Activated gamma-delta T cell (primary cell): ENCODE measurements around the gene DUSP5.
"Not testable (repeated sequence)": the region's sequence is repeated elsewhere in the genome, so short reads cannot be mapped to it uniquely, and the experiment has no call there.

Experiments
- DNase-seq: peaks from one replicate; lab custom pipeline; 2025; lab: John Stamatoyannopoulos, UW
- total RNA-seq, 2 donors: gene quantifications; one replicate each; lab custom pipeline; 2026; lab: John Stamatoyannopoulos, UW

The DUSP5 gene
- 15.8 to 40.1 reads per million in 2 donors for total RNA-seq

GRCh38 chr10:110497438-110498086, at the start of gene DUSP5:
DUSP5 (plus strand) TSS chr10:110497907; CDS start chr10:110498122, 215 bp downstream.
- DNase-seq, result peak; percentile 93

- no peak for DNase-seq
Observed at GRCh38 chr10:110448682-110449418, 48.9 kb upstream of the DUSP5 start.

GRCh38 chr10:110455446-110455845, 42.3 kb upstream of the DUSP5 start:
- DNase-seq, result no peak

- no peak for DNase-seq
Observed at GRCh38 chr10:110456046-110456445, 41.7 kb upstream of the DUSP5 start.

DNA sequence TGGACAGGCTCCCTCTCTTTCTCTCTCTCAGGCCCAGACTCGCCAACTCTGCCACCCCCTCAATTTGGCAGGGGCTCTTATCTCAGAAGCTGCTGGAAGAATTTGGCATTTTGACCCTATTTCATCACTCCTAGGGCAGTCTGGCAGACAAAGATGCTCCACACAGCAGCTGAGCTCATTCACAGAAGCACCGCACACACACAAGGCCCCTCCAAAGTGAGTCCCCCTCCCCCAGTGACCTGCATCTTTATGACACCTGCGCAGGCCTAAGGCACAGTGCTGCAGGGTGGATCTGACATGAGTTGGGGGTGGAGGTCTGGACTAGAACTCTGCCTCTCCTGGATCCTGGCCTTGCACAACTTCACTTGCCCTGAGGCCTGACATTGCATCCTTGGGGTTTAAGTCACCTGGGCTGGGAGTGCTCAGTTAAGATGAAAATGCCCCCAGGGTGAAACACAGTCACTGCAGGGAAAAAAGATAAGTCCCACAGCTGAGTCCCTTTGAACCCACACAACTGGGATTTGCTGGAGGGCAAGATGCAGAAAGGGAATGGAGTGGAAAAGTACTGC, 41.1 kb upstream of the DUSP5 start:
- DNase-seq, result no peak

- no peak for DNase-seq
Observed at GRCh38 chr10:110457851-110458250, 39.9 kb upstream of the DUSP5 start.

GRCh38 chr10:110458266-110458920, 39.3 kb upstream of the DUSP5 start:
- DNase-seq, result no peak

DNA sequence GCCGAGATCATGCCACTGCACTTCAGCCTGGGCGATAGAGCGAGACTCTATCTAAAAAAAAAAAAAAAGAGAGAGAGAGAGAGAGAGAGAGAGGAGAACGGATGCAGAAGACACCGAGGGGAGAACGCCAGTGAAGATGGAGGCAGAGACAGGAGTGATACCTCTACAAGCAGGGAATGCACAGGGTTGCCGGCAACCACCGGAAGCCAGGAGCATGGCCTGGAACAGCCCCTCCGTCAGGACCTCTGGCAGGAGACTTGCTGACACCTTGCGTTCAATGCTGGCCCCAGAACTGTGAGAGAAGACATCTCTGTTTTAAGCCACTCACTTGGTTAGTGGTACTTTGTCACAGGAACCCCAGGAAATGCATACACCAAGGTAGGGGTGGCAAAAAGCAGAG, 38.1 kb upstream of the DUSP5 start:
- no peak for DNase-seq

DNA sequence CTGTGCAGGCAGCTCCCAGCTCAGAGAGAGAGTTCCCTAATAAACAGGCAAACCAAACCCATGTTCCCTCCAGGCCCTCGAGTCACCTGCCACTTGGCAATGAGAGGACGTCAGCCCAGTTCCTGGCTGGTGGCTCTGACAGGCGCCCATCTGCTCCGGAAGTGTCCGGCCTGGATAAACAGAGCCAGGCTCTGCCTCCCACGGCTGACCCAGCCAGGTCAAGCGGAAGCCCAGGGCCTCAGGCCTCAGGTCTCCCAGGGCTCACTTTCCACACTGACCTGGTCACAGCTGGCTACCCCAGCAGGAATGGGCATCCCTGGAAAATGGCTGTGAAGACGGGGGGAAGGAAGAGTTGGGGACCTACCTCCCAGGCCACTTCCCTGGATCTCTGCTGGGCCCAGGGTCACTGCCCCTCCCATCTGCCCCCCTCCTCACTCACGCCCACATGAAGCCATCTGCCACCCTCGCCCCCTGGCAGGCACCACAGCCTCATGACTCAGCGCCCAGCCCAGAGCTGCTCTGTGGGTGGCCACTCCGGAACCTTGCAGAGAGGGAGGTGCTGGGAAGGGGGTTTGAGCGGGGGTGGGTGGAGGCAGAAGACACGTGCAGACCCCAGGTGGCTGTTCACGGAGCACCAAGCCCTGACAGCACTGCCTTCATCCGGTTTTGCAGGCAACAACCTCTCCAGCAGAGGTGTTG, 37.4 kb upstream of the DUSP5 start:
- DNase-seq, result peak; percentile 44

GRCh38 chr10:110461088-110461487, 36.6 kb upstream of the DUSP5 start:
- no peak for DNase-seq

- DNase-seq, result no peak
Observed at GRCh38 chr10:110461530-110461929, 36.2 kb upstream of the DUSP5 start.

GRCh38 chr10:110462166-110463095, 35.3 kb upstream of the DUSP5 start:
- no peak for DNase-seq

DNA sequence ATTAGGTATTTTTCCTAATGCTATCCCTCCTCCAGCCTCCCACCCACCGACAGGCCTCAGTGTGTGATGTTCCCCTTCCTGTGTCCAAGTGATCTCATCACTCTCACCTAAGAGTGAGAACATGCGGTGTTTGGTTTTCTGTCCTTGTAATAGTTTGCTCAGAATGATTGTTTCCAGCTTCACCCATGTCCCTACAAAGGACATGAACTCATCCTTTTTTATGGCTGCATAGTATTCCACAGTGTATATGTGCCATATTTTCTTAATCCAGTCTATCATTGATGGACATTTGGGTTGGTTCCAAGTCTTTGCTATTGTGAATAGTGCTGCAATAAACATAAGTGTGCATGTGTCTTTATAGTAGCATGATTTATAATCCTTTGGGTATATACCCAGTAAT, 29.4 kb upstream of the DUSP5 start:
- not testable (repeated sequence) for DNase-seq

GRCh38 chr10:110470541-110470940, 27.2 kb upstream of the DUSP5 start:
- DNase-seq, result not testable (repeated sequence)

DNA sequence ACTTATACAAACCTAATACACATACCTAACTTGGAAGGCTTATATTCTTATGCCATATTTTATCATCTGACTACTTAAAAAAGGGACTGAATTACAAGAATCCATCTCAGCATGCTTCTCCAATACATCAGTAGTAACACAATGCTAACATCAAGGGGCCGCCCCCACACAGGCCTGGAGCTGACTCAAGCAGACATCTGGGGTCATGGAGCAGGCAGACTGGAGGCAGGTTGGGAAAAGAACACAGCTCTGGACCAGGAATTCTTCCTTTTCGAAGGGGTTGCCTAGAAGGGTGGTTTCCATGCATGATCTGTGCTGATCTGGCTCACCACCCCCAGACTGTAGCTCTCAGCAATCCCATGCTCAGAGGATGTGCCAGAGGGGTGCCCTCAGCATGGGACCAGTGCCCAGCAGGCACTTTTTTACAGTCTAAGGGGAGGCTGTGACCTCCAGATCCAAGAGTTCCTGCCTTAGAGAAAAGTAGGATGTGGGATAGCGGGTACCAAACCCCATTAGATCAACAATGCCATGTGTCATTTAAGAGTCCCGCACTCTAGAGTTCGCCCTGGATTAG, 26.1 kb upstream of the DUSP5 start:
- no peak for DNase-seq

- no peak for DNase-seq
Observed at GRCh38 chr10:110474017-110474416, 23.7 kb upstream of the DUSP5 start.

DNA sequence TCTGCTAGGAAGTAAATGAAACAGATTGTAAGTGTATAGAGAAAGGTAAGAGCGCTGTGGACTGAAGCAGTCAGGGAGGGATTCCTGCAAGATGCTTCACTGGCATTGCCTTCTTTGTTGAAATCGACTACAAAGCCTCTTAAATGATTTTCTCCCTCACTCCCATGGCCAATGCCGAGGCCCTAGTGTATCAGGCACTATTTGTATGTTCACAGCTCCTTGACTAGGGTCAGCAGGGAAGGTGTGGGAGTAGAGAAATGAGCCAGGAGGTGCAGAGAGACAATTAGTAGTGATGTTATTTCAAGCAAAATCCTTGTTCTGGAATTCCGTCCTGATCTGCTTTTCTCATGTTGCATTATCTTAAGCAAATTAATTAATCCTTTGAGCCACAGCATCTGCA, 22.9 kb upstream of the DUSP5 start:
- no peak for DNase-seq

- DNase-seq, result no peak
Observed at GRCh38 chr10:110475722-110476515, 21.8 kb upstream of the DUSP5 start.

DNA sequence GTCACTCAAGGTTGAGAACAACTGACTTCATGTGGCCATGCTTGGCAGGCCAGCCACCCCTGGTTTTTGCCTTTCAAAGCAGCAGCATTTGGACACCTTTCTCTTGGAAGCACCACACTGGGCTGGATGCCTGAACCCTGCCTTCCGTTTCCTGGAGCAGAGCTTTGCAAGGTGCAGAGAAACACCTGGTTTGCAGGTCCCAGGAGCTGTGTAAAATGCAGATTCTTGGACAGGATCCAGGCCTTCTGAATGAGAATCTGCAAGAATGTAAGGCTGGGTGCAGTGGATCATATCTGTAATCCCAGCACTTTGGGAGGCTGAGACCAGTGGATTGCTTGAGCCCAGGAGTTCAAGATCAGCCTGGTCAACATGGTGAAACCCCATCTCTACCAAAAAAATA, 18.0 kb upstream of the DUSP5 start:
- DNase-seq, result no peak

DNA sequence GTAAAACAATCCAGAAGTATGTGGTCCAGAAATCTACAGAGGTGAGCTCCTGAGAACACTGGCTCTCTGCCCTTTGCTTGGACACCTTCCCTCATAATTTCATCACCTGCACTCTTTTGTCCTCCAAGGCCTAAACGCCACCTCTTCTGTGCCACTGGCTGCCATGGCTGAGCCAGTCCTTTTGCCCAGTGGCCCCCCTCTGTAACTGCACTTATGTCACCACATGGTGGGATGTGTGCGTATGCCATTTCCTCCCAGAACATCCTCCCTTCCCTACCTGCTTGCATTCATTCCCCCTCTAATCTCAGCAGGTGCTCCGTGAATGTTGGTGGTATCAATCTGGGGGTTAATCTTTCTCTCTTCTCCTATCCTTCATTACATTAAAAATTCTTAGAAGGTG, 17.3 kb upstream of the DUSP5 start:
- no peak for DNase-seq
